Peyer's patch (tissue), 4 donors: ENCODE measurements around the gene GAA. TPM values are rescaled to one million over a fixed set of nuclear protein-coding genes. Genes with fewer than 3 reads are reported as not detected.

ENCODE experiments used
- DNase-seq, 3 donors: peaks; one replicate each; pipeline ENCODE4 v3.0.0-alpha.2; 2017 to 2019
- H3K27ac ChIP-seq, 4 donors: fragments of 200-600 bp; sonication (generic); one replicate each; pipeline ENCODE4 v1.5.1; 2016 to 2019
- H3K27me3 ChIP-seq, 2 donors: fragments of 200-600 bp; sonication (generic); one replicate each; pipeline ENCODE4 v1.5.1; 2019
- H3K36me3 ChIP-seq, 3 donors: fragments of 200-600 bp; sonication (generic); one replicate each; pipeline ENCODE4 v1.5.1; 2016 to 2019
- H3K4me1 ChIP-seq, 4 donors: fragments of 200-600 bp; sonication (generic); one replicate each; pipeline ENCODE4 v1.5.1; 2016 to 2019
- H3K4me3 ChIP-seq, 4 donors: fragments of 200-600 bp; sonication (generic); 1 replicate in 3 of 4; 2 replicates in 1 of 4; pipeline ENCODE4 v1.5.1; 2016 to 2019; ENCODE audit warnings: mild to moderate bottlenecking in 1 of 4
- H3K9me3 ChIP-seq, 4 donors: fragments of 200-600 bp; sonication (generic); one replicate each; pipeline ENCODE4 v1.5.1; 2016 to 2019; ENCODE audit warnings: mild to moderate bottlenecking in 1 of 4
- CTCF ChIP-seq, 6 experiments: fragments of 450-650 bp in 4 of 6; fragments of 200-600 bp in 2 of 6; sonication (generic) in 1 of 6; IDR thresholded peaks; one replicate each; pipeline ENCODE4 v1.5.1; 2017 to 2019; ENCODE audit warnings: antibody characterized with exemption in 6 of 6, mild to moderate bottlenecking in 3 of 6, moderate library complexity in 1 of 6
- POLR2A ChIP-seq, 2 donors: fragments of 450-650 bp; IDR thresholded peaks; one replicate each; pipeline ENCODE4 v1.5.1; 2017; ENCODE audit warnings: antibody characterized with exemption in 2 of 2, mild to moderate bottlenecking in 2 of 2, moderate library complexity in 2 of 2
- total RNA-seq, 4 donors: library from RNA; depleted of rRNA; stranded (reverse); fragments of >200 nt; gene quantifications; one replicate each; pipeline ENCODE4 v1.1.0, GENCODE V29; 2016

Gene GAA
- total RNA-seq, 4 donors from 2014 or later: 33.8 to 88.1 (median 42.3) TPM

DNA sequence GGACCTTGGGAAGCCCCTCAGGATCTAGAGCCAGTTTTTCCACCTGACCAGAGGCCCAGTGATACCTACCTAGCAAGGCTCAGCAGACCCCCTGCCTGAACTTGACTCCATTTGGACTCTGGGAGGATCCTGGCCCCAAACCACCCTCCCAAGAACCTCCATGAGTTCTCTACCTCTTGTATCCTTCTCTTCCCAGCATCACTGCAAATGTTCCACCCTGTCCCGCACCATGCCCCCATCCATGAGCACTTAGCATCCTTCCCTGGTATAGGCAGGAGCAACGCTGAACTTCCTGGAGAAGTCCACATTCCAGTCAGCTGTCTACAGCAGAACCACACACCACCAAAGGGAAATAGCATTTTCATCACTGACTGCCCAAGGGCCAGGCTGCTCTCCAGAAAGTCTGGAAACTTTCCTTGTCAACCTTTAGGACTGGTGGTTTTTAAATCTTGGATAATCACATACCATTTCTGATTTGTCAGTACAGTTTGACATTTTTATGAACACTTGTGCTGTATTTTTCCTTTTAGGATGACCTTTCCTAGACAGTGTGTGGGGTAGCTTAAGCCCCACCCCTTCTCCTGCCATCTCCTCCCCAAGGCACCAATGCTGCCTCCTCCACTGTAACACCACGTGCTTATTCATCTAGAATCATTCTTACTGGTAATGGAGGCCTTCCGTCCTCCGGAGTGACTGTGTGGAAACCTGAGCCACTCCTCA, 31.7 kb downstream of the GAA start:
- Histone ChIP-seq H3K9me3 (no peaks in the 10 kb centered on the region), H3K27me3 (no peaks in the 10 kb centered on the region), H3K4me1 (no peaks in the 10 kb centered on the region), H3K4me3 (no peak overlapping the region), H3K27ac (no peak overlapping the region), H3K36me3 (peaks cover 0 to 54% (median 0%) of the 10 kb centered on the region in 3 donors)
- DNase-seq: no peak
- TF ChIP-seq CTCF (IDR thresholded peaks at IDR 0.05): no peak
- TF ChIP-seq POLR2A (IDR thresholded peaks at IDR 0.05): no peak

DNA sequence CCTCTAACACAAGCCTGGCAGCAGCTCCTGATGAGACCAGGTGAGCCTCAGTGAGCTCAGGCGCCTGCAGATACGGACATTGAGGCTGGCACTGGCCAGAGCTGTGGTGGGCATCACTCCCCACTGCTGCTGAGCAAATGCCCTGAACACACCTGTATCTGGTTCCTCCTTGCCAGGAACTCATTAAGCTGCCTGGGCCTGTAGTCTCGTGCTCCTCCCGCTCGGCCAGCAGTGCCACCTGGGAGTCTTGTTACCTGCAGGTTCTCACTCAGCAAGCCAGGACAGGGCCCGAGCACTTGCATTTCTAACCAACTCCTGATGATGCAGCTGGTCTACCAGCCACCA, 32.2 kb downstream of the GAA start:
- H3K36me3 ChIP-seq: peaks cover 0 to 59% (median 0%) of the 10 kb centered on the region in 3 donors
- TF ChIP-seq POLR2A (IDR thresholded peaks at IDR 0.05): no peak
- no peak for TF ChIP-seq CTCF (IDR thresholded peaks at IDR 0.05)

GRCh38 chr17:80137131-80137530, 35.8 kb downstream of the GAA start:
- TF ChIP-seq CTCF (IDR thresholded peaks at IDR 0.05) (no peak), POLR2A (IDR thresholded peaks at IDR 0.05) (no peak)
- no peak for DNase-seq
- Histone ChIP-seq H3K4me3 (no peak overlapping the region), H3K27me3 (no peaks in the 10 kb centered on the region), H3K9me3 (no peaks in the 10 kb centered on the region), H3K36me3 (peaks cover 0 to 94% (median 0%) of the 10 kb centered on the region in 3 donors), H3K4me1 (no peaks in the 10 kb centered on the region), H3K27ac (no peak overlapping the region)

More for the DNA sequence above, 32.2 kb downstream of the GAA start:
- H3K9me3 ChIP-seq: no peaks in the 10 kb centered on the region
- H3K4me3 ChIP-seq: no peak overlapping the region
- H3K27me3 ChIP-seq: no peaks in the 10 kb centered on the region
- H3K4me1 ChIP-seq: no peaks in the 10 kb centered on the region
- no peak for DNase-seq
- no peak overlapping the region for H3K27ac ChIP-seq

DNA sequence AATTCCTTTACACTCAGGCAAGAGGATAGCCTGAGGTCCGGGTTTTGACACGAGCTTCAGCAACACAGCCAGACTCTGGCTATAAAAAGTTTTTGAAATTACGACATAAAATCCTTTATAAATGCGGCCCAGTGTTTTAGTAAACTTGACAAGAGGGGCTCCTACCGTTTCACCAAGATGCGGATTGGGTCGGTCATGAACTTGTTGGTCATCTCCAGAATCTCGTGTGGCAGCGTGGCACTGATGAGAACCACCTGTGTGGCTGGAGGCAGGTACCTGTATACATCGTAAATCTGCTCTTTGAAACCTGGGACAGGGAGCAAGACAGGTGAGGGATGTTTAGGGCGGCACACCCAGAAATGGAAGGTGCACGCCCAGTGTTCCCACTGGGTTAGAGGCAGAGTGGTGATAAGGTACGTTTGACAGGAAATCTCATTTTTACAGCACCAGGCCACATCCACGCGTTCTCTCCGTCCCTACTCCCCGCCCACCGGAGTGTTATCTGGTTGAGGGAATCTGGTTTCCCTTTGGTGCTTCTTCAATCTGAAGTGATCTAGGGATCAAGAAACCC, 37.6 kb downstream of the GAA start:
- DNase-seq: no peak
- no peak overlapping the region for H3K27ac ChIP-seq
- no peaks in the 10 kb centered on the region for H3K27me3 ChIP-seq
- no peak overlapping the region for H3K4me3 ChIP-seq
- no peaks in the 10 kb centered on the region for H3K9me3 ChIP-seq
- no peak for TF ChIP-seq CTCF (IDR thresholded peaks at IDR 0.05)
- TF ChIP-seq POLR2A (IDR thresholded peaks at IDR 0.05): no peak
- peaks cover 0 to 100% (median 0%) of the 10 kb centered on the region in 3 donors for H3K36me3 ChIP-seq
- H3K4me1 ChIP-seq: no peaks in the 10 kb centered on the region

- H3K4me3 ChIP-seq: no peak overlapping the region
- no peaks in the 10 kb centered on the region for H3K27me3 ChIP-seq
- H3K4me1 ChIP-seq: peaks cover 0 to 11% (median 5%) of the 10 kb centered on the region in 4 donors
- peaks cover 0 to 76% (median 0%) of the 10 kb centered on the region in 3 donors for H3K36me3 ChIP-seq
- H3K27ac ChIP-seq: no peak overlapping the region
- H3K9me3 ChIP-seq: no peaks in the 10 kb centered on the region
- no peak for DNase-seq
- no peak for TF ChIP-seq CTCF (IDR thresholded peaks at IDR 0.05)
Measured at GRCh38 chr17:80141463-80142165, 40.2 kb downstream of the GAA start.
